HEK293T (cell line): ENCODE results near the gene SYNPR.

Source experiments
- BHLHE40 ChIP-seq: fragments of 450-650 bp; IDR thresholded peaks from 2 replicates; pipeline ENCODE4 v1.6.1; 2016; ENCODE audit warnings: mild to moderate bottlenecking, moderate library complexity, borderline replicate concordance
- FOXK2 ChIP-seq: fragments of 450-650 bp; IDR thresholded peaks from 2 replicates; pipeline ENCODE4 v1.6.1; 2016; ENCODE audit warnings: mild to moderate bottlenecking
- FOXM1 ChIP-seq: fragments of 450-650 bp; IDR thresholded peaks from 2 replicates; pipeline ENCODE4 v1.6.1; 2017; ENCODE audit warnings: mild to moderate bottlenecking, borderline replicate concordance
- HDGF ChIP-seq: fragments of 450-650 bp; IDR thresholded peaks from 2 replicates; pipeline ENCODE4 v1.6.1; 2017; ENCODE audit warnings: antibody characterized with exemption, borderline replicate concordance
- SP1 ChIP-seq: fragments of 450-650 bp; IDR thresholded peaks from 2 replicates; pipeline ENCODE4 v1.6.1; 2017
- TARDBP ChIP-seq: fragments of 450-650 bp; IDR thresholded peaks from 2 replicates; pipeline ENCODE4 v1.6.1; 2016

DNA sequence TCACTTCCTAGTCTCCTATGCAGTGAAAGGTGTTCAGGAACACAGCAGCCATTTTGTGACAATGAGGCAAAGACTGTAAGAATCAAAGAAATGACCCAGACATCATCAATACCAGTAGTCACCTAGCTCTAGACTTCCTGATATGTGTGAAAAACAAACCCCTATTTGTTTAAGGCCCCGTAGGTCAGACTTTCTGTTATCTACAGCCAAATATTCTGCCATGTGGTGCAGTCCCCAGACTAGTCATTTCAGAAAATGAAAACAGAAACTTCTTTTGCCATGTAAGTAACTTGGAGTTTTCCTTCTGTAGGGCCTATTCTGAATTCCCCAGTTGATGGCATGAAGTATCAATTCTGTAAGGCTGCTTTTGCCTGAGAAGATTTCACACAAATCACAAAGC lies 192.6 kb downstream of the SYNPR start:
- TF ChIP-seq HDGF: no peak
- no peak for TF ChIP-seq FOXM1
- no peak for TF ChIP-seq SP1
- TF ChIP-seq BHLHE40: no peak
- no peak for TF ChIP-seq FOXK2
- no peak for TF ChIP-seq TARDBP
